GM12878 (cell line): Measurements from ENCODE around the gene TTLL11. TPM values are rescaled to one million over a fixed set of nuclear protein-coding genes. Genes with fewer than 3 reads are reported as not detected.

Experiments
- ATAC-seq: fragments of 200-7000 bp; cut with Tn5 transposase; 3 replicates; pipeline ENCODE4 v1.9.1; 2020; ENCODE audit warnings: mild to moderate bottlenecking, moderate library complexity
- BruUV-seq: library from RNA; stranded (reverse); fragments of 400-500 nt; replicated peaks from 2 replicates; lab custom pipeline; 2021; lab: Mats Ljungman, UMichigan
- CTCF ChIA-PET: fragments of 300-600 bp; sonication (Branson Sonifier 250); formaldehyde crosslinking; extraction: SDS; loops from one replicate; lab custom pipeline; 2021; ENCODE audit warnings: inconsistent platforms; lab: Yijun Ruan, JAX
- POLR2A ChIA-PET: fragments of 350-600 bp; formaldehyde crosslinking; extraction: SDS; loops from one replicate; lab custom pipeline; 2021; ENCODE audit warnings: inconsistent platforms; lab: Charles Lee
- RAD21 ChIA-PET: fragments of 300-600 bp; sonication (Branson Sonifier 250); formaldehyde crosslinking; loops from one replicate; lab custom pipeline; 2023; ENCODE audit warnings: antibody characterized with exemption; ENCODE audit not compliant: unreplicated experiment; lab: Charles Lee
- SMC1A ChIA-PET: fragments of 300-600 bp; sonication (Branson Sonifier 250); formaldehyde crosslinking; loops from one replicate; lab custom pipeline; 2023; ENCODE audit not compliant: unreplicated experiment, uncharacterized antibody; lab: Charles Lee
- DNase-seq: peaks from one replicate; pipeline ENCODE4 v3.0.0-alpha.2; 2011; ENCODE audit warnings: low read depth, low spot score
- FAIRE-seq: peaks from 3 replicates; lab custom pipeline; 2011; peaks lifted over from hg19 to GRCh38; lab: Jason Lieb, UNC
- H2AFZ ChIP-seq: 2 replicates; pipeline ENCODE4 v1.6.0; 2011; ENCODE audit warnings: low read depth, low read length, control low read depth; ENCODE audit not compliant: control insufficient read depth
- H3K27ac ChIP-seq: 2 replicates; pipeline ENCODE4 v1.5.1; 2011; ENCODE audit warnings: control low read depth; ENCODE audit not compliant: control insufficient read depth, insufficient read depth
- H3K27me3 ChIP-seq, 2 experiments: replicated peaks in 1 of 2; 2 replicates each; pipeline versions ENCODE4 v1.6.0 to v1.6.1; 2011; ENCODE audit warnings: low read length in 1 of 2; ENCODE audit not compliant: control insufficient read depth in 2 of 2, insufficient read depth in 2 of 2
- H3K36me3 ChIP-seq, 2 experiments: 2 replicates each; pipeline ENCODE4 v1.5.1; 2011; ENCODE audit warnings: low read length in 1 of 2; ENCODE audit not compliant: control insufficient read depth in 2 of 2, insufficient read depth in 2 of 2
- H3K4me1 ChIP-seq: 2 replicates; pipeline ENCODE4 v1.6.1; 2011; ENCODE audit warnings: mild to moderate bottlenecking, low read length, moderate library complexity, mixed read lengths; ENCODE audit not compliant: control insufficient read depth, insufficient read depth
- H3K4me2 ChIP-seq: 2 replicates; pipeline ENCODE4 v1.6.0; 2011; ENCODE audit warnings: control low read depth; ENCODE audit not compliant: control insufficient read depth, insufficient read depth
- H3K4me3 ChIP-seq: fragments of 200-600 bp; sonication (generic); 2 replicates; pipeline ENCODE4 v1.5.1; 2016
- H3K79me2 ChIP-seq: 2 replicates; pipeline ENCODE4 v1.6.0; 2011; ENCODE audit warnings: low read length; ENCODE audit not compliant: control insufficient read depth, insufficient read depth
- H3K9ac ChIP-seq: 2 replicates; pipeline ENCODE4 v1.8.0; 2011; ENCODE audit warnings: low read length, control low read depth, mixed read lengths; ENCODE audit not compliant: control insufficient read depth, insufficient read depth
- H3K9me3 ChIP-seq: replicated peaks from 3 replicates; pipeline ENCODE4 v1.5.1; 2011; ENCODE audit warnings: mild to moderate bottlenecking, low read length; ENCODE audit not compliant: control insufficient read depth, insufficient read depth
- H4K20me1 ChIP-seq: 2 replicates; pipeline ENCODE4 v1.6.0; 2011; ENCODE audit not compliant: control insufficient read depth, insufficient read depth
- DPF2 ChIP-seq: fragments of 450-650 bp; IDR thresholded peaks from 2 replicates; pipeline ENCODE4 v1.6.1; 2017; ENCODE audit warnings: mild to moderate bottlenecking
- ETV6 ChIP-seq, 2 experiments: fragments of 450-650 bp in 1 of 2; IDR thresholded peaks in 1 of 2; conservative IDR thresholded peaks in 1 of 2; 2 replicates each; pipeline ENCODE4 v1.6.1; 2014; ENCODE audit warnings: antibody characterized with exemption in 1 of 2, borderline replicate concordance in 1 of 2, low read depth in 1 of 2, mild to moderate bottlenecking in 1 of 2, moderate library complexity in 1 of 2
- FOS ChIP-seq: IDR thresholded peaks from 3 replicates; pipeline ENCODE4 v1.6.1; 2011; ENCODE audit warnings: borderline replicate concordance; ENCODE audit not compliant: insufficient read length; ENCODE audit errors: extremely low read depth
- IKZF1 ChIP-seq: fragments of 450-650 bp; conservative IDR thresholded peaks from 2 replicates; pipeline ENCODE4 v1.6.1; 2017; ENCODE audit warnings: antibody characterized with exemption, mild to moderate bottlenecking
- MEF2B ChIP-seq: fragments of 450-650 bp; IDR thresholded peaks from 2 replicates; pipeline ENCODE4 v1.6.1; 2018; ENCODE audit warnings: mild to moderate bottlenecking, moderate library complexity; ENCODE audit not compliant: partially characterized antibody, poor library complexity, severe bottlenecking
- NFXL1 ChIP-seq: fragments of 450-650 bp; IDR thresholded peaks from 2 replicates; pipeline ENCODE4 v1.6.1; 2017; ENCODE audit warnings: antibody characterized with exemption, mild to moderate bottlenecking, borderline replicate concordance
- POLR2A ChIP-seq: IDR thresholded peaks from 2 replicates; pipeline ENCODE4 v1.6.1; 2011; ENCODE audit warnings: low read depth, mild to moderate bottlenecking, low read length
- STAT1 ChIP-seq: fragments of 450-650 bp; conservative IDR thresholded peaks from 2 replicates; pipeline ENCODE4 v1.6.1; 2014; ENCODE audit warnings: antibody characterized with exemption, mild to moderate bottlenecking
- SUPT20H ChIP-seq: IDR thresholded peaks from 2 replicates; pipeline ENCODE4 v1.6.1; 2011; ENCODE audit warnings: low read depth, mild to moderate bottlenecking, low read length, moderate library complexity, borderline replicate concordance; ENCODE audit not compliant: control insufficient read depth
- TCF3 ChIP-seq: IDR thresholded peaks from 2 replicates; pipeline ENCODE4 v1.6.1; 2012; ENCODE audit warnings: low read depth, mild to moderate bottlenecking, low read length, borderline replicate concordance; ENCODE audit not compliant: insufficient read depth
- TCF7 ChIP-seq: IDR thresholded peaks from 2 replicates; pipeline ENCODE4 v1.6.1; 2014; ENCODE audit warnings: antibody characterized with exemption, borderline replicate concordance
- ZZZ3 ChIP-seq: IDR thresholded peaks from 2 replicates; pipeline ENCODE4 v1.6.1; 2011; ENCODE audit warnings: low read depth; ENCODE audit not compliant: control insufficient read depth, insufficient read length
- WGBS: methylation state at CpG from one replicate; pipeline ENCODE4 v1.1.6; 2016; ENCODE audit warnings: low lambda C conversion rate; ENCODE audit not compliant: insufficient replicate concordance, insufficient coverage; ENCODE audit errors: missing lambda C conversion rate; 5-methylcytosine and 5-hydroxymethylcytosine counted together
- in situ Hi-C: fragments of 300-500 bp; cut with MboI; formaldehyde crosslinking; loops from 9 replicates; pipeline ENCODE4 v1.14.3; 2018; ENCODE audit warnings: mixed read lengths
- intact Hi-C: fragments of 100-400 bp; cut with micrococcal nuclease; formaldehyde crosslinking; loops from one replicate; pipeline ENCODE4 v1.14.2; 2022; ENCODE audit not compliant: unreplicated experiment
- polyA plus RNA-seq, 11 experiments: library from polyadenylated mRNA; depleted of rRNA in 4 of 11; unstranded in 6 of 11; stranded (reverse) in 5 of 11; fragments of >200 nt; fragmentation: Nextera tagmentation in 4 of 11; fragmentation: Illumina TruSeq in 1 of 11; extraction: Ambion mirVana in 4 of 11; extraction: Trizol in 1 of 11; gene quantifications; 1 replicate in 1 of 11; 2 replicates in 10 of 11; pipeline versions ENCODE4 v1.2.1 to v1.2.3, GENCODE V29; 2011 to 2016; ENCODE audit warnings: inconsistent platforms in 2 of 11, missing spikeins in 2 of 11, low read depth in 1 of 11
- total RNA-seq, 4 experiments: library from RNA; depleted of rRNA in 3 of 4; stranded (reverse); fragments of >200 nt in 3 of 4; fragmentation: Illumina TruSeq in 1 of 4; extraction: Trizol in 1 of 4; gene quantifications; 2 replicates each; pipeline versions ENCODE4 v1.2.1 to v1.2.3, GENCODE V29; 2013 to 2021
- TF ChIP-seq, protein P1 (sequence below): fragments of 450-650 bp; formaldehyde crosslinking; IDR thresholded peaks from 2 replicates; pipeline ENCODE4 v1.4.0; 2020; ENCODE audit warnings: mild to moderate bottlenecking, moderate library complexity
- TF ChIP-seq, protein P2 (sequence below): fragments of 450-650 bp; IDR thresholded peaks from 2 replicates; pipeline ENCODE4 v1.6.1; 2017; ENCODE audit warnings: low read depth, mild to moderate bottlenecking, moderate library complexity
- TF ChIP-seq, protein P3 (sequence below): fragments of 450-650 bp; formaldehyde crosslinking; IDR thresholded peaks from 2 replicates; pipeline ENCODE4 v1.5.0; 2022; ENCODE audit warnings: mild to moderate bottlenecking, missing genetic modification characterization

Gene TTLL11
- total and polyA plus RNA-seq, 10 of the 15 experiments (the other 5 are each of a cell fraction or from before 2014, with no cell fraction given): 1.2 to 3.7 (median 2.9) TPM

DNA sequence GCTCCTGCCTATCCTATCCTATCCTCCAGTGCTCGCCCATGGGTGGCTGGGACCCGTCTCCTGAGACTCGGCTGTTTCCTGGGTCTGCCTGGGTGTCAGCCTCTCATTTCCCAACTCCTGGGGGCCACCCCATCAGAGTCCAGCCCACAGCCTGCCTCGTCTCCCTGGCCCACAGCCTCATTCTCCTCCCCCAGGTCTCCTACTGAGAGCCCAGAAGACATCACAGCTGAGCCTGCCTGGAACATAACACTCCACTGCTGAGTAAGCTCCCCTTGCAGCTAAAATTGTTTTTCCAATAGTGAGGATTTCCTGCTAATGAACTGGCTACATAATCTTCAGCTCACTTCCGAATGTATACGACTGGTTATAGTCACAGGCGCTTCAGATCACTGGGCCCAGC, 95.3 kb downstream of the TTLL11 start:
- DNase-seq (no peak), ATAC-seq (no peak), FAIRE-seq (no peak)
- Histone ChIP-seq H3K9ac (no peak overlapping the region), H2AFZ (no peak overlapping the region), H3K4me3 (no peak overlapping the region), H3K4me2 (no peak overlapping the region), H3K4me1 (no peaks in the 10 kb centered on the region), H3K27me3 (no peaks in the 10 kb centered on the region), H3K27ac (no peak overlapping the region), H4K20me1 (no peaks in the 10 kb centered on the region), H3K36me3 (no peaks in the 10 kb centered on the region), H3K79me2 (no peaks in the 10 kb centered on the region), H3K9me3 (no peaks in the 10 kb centered on the region)
- SMC1A ChIA-PET: interaction anchor here (0.7 kb wide), 1 partner anchor 29 kb away, joined by 3 read pairs; no protein-coding TSS in a partner anchor
- in situ Hi-C loops: no loop called here
- CTCF ChIA-PET: interaction anchor here (0.7 kb wide), 1 partner anchor 310 kb away, joined by 3 read pairs; no protein-coding TSS in a partner anchor
- intact Hi-C loops: no loop called here
- TF ChIP-seq, protein P1, sequence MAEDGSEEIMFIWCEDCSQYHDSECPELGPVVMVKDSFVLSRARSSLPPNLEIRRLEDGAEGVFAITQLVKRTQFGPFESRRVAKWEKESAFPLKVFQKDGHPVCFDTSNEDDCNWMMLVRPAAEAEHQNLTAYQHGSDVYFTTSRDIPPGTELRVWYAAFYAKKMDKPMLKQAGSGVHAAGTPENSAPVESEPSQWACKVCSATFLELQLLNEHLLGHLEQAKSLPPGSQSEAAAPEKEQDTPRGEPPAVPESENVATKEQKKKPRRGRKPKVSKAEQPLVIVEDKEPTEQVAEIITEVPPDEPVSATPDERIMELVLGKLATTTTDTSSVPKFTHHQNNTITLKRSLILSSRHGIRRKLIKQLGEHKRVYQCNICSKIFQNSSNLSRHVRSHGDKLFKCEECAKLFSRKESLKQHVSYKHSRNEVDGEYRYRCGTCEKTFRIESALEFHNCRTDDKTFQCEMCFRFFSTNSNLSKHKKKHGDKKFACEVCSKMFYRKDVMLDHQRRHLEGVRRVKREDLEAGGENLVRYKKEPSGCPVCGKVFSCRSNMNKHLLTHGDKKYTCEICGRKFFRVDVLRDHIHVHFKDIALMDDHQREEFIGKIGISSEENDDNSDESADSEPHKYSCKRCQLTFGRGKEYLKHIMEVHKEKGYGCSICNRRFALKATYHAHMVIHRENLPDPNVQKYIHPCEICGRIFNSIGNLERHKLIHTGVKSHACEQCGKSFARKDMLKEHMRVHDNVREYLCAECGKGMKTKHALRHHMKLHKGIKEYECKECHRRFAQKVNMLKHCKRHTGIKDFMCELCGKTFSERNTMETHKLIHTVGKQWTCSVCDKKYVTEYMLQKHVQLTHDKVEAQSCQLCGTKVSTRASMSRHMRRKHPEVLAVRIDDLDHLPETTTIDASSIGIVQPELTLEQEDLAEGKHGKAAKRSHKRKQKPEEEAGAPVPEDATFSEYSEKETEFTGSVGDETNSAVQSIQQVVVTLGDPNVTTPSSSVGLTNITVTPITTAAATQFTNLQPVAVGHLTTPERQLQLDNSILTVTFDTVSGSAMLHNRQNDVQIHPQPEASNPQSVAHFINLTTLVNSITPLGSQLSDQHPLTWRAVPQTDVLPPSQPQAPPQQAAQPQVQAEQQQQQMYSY (CRISPR knock-in tag): no peak
- no peak for TF ChIP-seq TCF3
- TF ChIP-seq DPF2: no peak
- TF ChIP-seq MEF2B: no peak
- no peak for TF ChIP-seq NFXL1
- TF ChIP-seq, protein P2, sequence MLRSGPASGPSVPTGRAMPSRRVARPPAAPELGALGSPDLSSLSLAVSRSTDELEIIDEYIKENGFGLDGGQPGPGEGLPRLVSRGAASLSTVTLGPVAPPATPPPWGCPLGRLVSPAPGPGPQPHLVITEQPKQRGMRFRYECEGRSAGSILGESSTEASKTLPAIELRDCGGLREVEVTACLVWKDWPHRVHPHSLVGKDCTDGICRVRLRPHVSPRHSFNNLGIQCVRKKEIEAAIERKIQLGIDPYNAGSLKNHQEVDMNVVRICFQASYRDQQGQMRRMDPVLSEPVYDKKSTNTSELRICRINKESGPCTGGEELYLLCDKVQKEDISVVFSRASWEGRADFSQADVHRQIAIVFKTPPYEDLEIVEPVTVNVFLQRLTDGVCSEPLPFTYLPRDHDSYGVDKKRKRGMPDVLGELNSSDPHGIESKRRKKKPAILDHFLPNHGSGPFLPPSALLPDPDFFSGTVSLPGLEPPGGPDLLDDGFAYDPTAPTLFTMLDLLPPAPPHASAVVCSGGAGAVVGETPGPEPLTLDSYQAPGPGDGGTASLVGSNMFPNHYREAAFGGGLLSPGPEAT: no peak
- TF ChIP-seq, protein P3, sequence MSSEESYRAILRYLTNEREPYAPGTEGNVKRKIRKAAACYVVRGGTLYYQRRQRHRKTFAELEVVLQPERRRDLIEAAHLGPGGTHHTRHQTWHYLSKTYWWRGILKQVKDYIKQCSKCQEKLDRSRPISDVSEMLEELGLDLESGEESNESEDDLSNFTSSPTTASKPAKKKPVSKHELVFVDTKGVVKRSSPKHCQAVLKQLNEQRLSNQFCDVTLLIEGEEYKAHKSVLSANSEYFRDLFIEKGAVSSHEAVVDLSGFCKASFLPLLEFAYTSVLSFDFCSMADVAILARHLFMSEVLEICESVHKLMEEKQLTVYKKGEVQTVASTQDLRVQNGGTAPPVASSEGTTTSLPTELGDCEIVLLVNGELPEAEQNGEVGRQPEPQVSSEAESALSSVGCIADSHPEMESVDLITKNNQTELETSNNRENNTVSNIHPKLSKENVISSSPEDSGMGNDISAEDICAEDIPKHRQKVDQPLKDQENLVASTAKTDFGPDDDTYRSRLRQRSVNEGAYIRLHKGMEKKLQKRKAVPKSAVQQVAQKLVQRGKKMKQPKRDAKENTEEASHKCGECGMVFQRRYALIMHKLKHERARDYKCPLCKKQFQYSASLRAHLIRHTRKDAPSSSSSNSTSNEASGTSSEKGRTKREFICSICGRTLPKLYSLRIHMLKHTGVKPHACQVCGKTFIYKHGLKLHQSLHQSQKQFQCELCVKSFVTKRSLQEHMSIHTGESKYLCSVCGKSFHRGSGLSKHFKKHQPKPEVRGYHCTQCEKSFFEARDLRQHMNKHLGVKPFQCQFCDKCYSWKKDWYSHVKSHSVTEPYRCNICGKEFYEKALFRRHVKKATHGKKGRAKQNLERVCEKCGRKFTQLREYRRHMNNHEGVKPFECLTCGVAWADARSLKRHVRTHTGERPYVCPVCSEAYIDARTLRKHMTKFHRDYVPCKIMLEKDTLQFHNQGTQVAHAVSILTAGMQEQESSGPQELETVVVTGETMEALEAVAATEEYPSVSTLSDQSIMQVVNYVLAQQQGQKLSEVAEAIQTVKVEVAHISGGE (CRISPR knock-in tag): no peak
- TF ChIP-seq POLR2A: no peak
- TF ChIP-seq TCF7: no peak
- no peak for TF ChIP-seq FOS
- no peak for TF ChIP-seq SUPT20H
- no peak for TF ChIP-seq ETV6 (conservative IDR thresholded peaks at IDR 0.05 in 1 of 2, IDR thresholded peaks at IDR 0.05 in 1 of 2; ENCODE audit: borderline replicate concordance in 1 of 2, low read depth in 1 of 2)
- TF ChIP-seq ZZZ3: no peak
- no peak for TF ChIP-seq STAT1
- no peak for TF ChIP-seq IKZF1
- POLR2A ChIA-PET: no interaction called here
- WGBS: 55% methylated on average over 7 of the region's 7 CpGs
- RAD21 ChIA-PET: no interaction called here
- no TSS peak for BruUV-seq
